ENCODE results near the gene MT1G. TPM values are rescaled to one million over a fixed set of nuclear protein-coding genes. Genes with fewer than 3 reads are reported as not detected.
"Not testable (repeated sequence)": the region's sequence is repeated elsewhere in the genome, so short reads cannot be mapped to it uniquely, and the experiment has no call there.

MT1G gene
- polyA plus RNA-seq (ENCODE audit: insufficient read length in 4 of 4): 100 to 1,000 TPM in 1 of 4 donors, 10 to 100 TPM in 3; 16.9 to 173 (median 36.0) TPM

DNA sequence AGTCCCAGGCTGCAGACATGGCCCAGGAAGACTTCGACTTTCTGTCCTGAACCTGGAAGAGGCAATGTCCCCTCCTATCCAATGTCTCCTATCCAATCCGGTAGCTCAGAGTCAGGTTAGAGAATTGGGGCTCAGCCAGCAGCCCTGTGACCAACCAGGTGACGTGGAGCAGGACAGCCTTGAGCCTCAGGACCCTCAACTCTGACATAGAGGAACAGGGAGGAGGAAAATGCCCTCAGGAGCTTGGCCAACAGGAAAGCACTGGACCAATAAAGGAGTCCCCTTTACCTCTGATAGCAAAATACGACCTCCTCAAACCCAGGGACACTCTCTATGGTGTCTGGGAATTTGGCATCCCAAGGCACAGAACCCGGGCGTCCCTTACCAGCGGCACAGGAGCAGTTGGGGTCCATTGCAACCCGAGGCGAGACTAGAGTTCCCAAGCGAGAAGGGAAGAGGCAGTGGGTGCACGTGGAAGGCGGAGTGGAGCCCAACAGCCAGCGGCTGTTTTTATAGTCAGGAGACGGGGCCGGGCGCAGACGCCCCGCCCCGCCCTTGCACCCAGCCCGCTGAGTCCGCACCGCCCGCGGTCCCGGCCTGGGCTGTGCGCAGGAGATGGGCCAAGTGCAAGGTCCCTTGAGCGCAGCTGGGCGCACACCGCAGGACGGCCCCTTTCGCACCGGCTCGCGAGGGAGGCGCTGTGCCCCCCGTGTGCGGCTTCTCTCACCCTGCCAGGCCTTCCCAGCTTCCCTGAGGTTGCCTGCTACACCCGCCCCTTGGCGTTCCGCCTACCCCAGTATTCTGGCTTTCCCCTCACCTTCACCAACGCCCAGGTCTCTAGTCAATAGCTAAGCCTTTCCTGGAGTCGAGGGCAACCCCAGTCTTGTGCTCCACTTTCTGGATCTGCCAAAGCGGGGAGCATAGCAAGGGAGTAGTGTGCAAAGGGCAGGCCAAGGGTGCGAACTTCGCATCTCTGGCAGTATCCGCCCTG, at the start of gene MT1G:
Gene MT1G (minus strand): TSS at position 485 of the 991 bp plus-strand sequence. CDS start 72 bp downstream, at position 413.
- DNase-seq (ENCODE audit: low read depth in 4 of 4, low spot score in 3 of 4): no peak

GRCh38 chr16:56717532-56717931, 49.7 kb upstream of the MT1G start:
- not testable (repeated sequence) for DNase-seq (ENCODE audit: low read depth in 4 of 4, low spot score in 3 of 4)

DNA sequence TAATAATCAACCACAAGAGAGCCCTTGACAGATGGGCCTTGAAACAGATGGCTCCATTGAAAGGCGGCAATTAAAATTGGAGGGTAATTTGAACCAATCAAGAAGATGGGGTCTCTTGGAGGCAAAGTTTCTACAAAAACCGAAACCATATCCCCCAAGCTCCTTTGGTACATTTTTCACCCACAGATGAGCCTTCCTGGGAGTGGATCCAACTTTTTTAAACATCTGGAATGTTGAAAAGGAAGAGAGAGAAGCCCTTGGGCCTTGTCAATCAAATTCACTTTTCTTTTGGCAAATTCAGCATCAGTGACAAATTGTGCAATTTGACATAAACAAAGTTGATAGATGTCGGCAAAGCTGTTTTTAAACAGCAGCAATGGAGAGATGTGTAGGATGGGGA, 48.9 kb upstream of the MT1G start:
- no peak for DNase-seq (ENCODE audit: low read depth in 4 of 4, low spot score in 3 of 4)

- no peak for DNase-seq (ENCODE audit: low read depth in 4 of 4, low spot score in 3 of 4)
Observed at GRCh38 chr16:56715126-56715525, 47.3 kb upstream of the MT1G start.

GRCh38 chr16:56713794-56714193, 45.9 kb upstream of the MT1G start:
- DNase-seq (ENCODE audit: low read depth in 4 of 4, low spot score in 3 of 4): no peak

- no peak for DNase-seq (ENCODE audit: low read depth in 4 of 4, low spot score in 3 of 4)
Observed at GRCh38 chr16:56711862-56712261, 44.0 kb upstream of the MT1G start.

DNA sequence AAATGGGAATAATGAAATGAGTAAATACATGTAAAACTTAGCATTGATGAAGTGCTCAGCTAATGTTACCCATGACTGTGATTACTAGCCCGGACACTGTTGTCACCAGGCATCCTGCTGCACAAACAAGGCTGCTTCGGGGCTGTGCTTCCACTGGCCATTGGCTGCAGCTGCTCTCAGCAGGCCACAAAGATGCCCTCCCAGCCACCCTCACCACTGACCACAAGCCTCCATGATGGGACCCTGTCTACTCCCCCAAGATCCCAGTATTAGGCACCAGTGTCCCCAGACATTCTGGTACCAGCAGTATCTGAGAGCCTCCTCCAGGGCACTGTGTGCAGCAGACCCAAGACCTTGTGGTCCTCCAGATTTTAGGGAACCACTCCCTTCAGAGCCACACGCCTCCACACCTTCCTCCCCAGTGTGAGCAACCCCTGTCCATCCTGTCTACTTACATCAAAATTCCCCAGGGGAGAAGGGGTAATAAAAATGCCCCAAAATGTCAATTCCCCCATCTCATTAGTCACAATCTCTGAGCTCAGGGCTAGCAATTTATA, 42.4 kb upstream of the MT1G start:
- DNase-seq (ENCODE audit: low read depth in 4 of 4, low spot score in 3 of 4): no peak

- DNase-seq (ENCODE audit: low read depth in 4 of 4, low spot score in 3 of 4): no peak
Observed at GRCh38 chr16:56709443-56710040, 41.7 kb upstream of the MT1G start.

DNA sequence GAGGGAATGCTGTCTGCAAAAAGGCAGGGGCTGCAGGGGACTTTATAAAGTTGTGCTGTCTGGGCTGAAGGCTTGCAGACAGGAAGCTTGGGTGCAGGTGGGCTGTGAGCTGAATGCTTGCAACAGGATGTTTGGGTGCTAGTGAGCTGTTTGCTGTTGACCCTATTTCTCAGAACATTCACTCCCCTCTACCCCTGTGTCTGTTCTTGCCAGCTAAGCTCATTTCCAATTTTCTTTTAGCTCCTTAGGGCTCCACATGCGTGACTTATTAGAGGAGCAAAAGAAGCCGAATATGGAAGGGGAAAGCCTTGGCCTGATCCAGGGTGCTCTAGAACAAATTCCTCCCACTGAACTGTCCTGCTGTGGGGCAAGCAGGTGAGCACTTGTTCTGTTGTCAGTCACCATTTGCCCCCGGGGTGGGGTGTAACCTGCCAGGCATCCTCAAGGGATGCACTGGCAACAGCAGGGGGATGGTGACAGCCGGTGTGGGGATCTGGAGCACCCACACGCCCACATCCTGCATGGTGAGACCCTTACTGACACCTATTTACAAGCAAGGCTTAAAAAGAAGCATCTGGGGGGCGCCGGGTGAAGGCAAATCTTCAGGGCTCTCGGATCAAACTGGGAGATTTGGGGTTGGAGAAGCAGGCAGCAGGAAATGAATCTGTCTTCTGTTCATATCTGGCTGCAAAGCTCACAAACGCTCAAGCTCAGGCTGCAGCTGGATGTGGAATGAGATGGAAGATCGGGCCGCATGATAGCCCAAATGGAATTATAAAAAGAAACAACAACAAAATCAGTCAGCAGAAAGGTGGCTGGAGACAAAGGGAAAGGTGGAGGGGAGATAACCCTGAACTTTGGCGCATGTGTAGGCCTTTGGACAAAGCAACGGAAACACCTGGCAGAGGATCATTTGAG, 40.9 kb upstream of the MT1G start:
- no peak for DNase-seq (ENCODE audit: low read depth in 4 of 4, low spot score in 3 of 4)

DNA sequence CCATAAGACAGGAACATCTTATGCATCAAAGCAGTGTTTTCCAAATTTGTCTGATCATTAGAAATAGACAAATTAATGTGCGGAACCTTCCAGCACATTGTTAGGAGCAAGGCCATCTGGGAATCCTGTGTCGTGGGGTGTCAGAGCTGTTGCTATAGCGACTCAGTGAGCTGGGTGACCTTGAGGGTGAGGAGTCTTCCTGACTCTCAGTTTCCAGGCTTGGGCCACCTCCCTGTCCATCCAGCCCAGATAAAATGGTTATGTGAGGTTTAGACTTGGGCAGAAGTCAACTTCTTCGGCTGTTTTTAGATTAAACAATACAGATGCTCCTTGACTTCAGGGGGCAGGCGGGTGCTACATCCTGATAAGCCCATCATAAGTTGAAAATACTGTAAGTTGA, 35.0 kb upstream of the MT1G start:
- no peak for DNase-seq (ENCODE audit: low read depth in 4 of 4, low spot score in 3 of 4)

DNA sequence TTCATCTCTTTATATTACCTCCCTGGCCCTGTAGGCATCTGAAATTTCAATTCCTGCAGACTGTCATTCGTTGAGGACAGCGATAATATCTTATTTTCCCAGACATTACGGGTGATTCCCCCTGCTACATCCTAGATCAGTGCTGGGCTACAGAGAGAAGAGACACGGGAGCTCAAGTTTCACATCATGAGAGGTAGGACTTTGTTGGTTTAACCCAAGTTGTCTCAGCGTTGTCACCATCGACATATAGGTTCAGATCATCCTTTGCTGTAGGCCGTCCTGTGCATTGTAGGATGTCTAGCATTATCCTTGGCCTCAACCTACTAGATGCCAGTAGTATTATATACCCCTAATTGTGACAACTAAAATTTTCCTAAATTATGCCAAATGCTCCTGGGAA, 33.7 kb upstream of the MT1G start:
- DNase-seq (ENCODE audit: low read depth in 4 of 4, low spot score in 3 of 4): no peak

DNA sequence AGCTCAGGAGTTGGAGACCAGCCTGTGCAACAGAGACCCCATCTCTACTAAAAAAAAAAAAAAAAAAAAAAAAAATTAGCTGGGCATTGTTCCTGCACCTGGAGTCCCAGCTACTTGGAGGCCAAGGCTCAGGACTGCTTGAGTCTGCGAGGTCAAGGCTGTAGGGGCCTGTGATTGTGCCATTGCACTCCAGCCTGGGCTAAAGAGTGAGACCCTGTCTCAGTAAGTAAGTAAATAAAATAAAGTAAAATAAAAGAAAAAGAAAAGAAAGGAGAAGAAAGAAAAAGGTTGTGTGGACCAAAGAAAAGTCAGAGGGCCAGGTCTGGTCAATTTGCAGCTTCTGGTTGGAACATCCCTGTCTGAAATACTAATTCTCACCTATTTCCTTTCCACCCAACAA, 32.8 kb upstream of the MT1G start:
- DNase-seq (ENCODE audit: low read depth in 4 of 4, low spot score in 3 of 4): no peak

DNA sequence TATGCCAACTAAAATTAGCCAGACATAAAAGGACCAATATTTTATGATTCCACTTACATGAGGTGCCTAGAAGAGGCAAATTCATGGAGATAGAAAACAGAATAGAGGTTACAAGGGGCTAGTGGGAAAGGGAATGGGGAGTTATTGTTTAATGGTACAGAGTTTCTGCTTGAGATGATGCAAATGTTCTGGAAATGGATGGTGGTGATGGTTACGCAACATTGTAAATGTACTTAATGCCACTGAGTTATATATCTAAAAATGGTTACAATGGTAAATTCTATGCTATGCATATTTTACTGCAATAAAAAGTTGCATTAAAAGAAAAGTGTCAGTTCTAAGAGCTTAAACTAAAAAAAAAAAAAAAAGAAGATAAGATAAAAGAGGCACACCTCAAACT, 32.3 kb upstream of the MT1G start:
- DNase-seq (ENCODE audit: low read depth in 4 of 4, low spot score in 3 of 4): no peak

DNA sequence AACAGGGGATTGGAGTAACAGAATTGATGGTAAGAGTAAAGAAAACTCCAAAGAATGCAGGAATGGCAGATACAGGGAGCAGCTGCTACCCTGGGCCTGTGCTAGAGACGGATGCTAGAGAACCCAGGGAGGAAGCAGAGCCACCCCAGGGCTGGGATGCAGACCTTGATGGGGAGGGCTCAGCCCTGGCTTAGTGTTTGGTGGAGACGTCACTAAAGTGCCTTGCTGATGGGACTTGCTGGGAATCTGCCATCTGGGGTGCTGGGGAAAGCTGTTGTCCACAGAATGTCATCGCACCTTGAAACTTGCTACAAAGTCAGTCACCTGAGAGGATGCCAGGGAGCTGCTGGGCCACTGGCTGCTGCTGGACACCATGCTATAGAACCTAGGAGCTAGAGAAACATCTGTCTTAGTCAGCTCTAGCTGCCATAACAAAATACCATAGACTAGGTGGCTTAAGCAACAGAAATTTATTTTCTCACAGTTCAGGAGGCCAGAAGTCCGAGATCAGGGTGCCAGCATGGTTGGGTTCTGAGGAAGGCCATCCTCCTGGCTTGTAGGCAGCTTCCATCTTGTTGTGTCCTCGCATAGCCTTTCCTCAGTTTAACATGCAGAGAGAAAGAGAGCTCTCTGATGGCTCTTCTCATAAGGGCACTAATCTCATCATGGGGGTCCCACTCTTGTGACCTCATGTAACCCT, 29.7 kb upstream of the MT1G start:
- DNase-seq (ENCODE audit: low read depth in 4 of 4, low spot score in 3 of 4): no peak

GRCh38 chr16:56695246-56695645, 27.4 kb upstream of the MT1G start:
- DNase-seq (ENCODE audit: low read depth in 4 of 4, low spot score in 3 of 4): no peak

- no peak for DNase-seq (ENCODE audit: low read depth in 4 of 4, low spot score in 3 of 4)
Observed at GRCh38 chr16:56691885-56692284, 24.0 kb upstream of the MT1G start.

GRCh38 chr16:56690420-56691122, 22.7 kb upstream of the MT1G start:
- no peak for DNase-seq (ENCODE audit: low read depth in 4 of 4, low spot score in 3 of 4)

GRCh38 chr16:56689171-56689570, 21.3 kb upstream of the MT1G start:
- DNase-seq (ENCODE audit: low read depth in 4 of 4, low spot score in 3 of 4): no peak

DNA sequence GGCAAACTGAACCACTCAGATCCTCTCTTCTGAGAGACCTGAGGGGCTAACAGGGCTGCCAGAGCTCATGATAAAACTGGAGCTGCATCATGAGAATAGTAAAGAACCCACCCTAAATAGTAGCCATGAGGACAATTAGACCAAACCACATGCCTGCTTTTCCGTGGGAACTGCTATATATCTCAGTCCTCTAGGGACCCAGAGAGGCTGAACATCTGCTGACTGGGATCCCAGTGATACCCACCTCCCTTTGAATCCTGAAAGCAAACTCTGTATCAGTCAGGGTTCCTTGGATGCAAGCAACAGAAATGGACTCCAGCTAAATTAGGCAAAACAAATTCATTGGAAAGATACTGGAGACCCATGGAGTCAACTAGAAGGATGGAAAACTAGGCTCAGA, 20.9 kb upstream of the MT1G start:
- no peak for DNase-seq (ENCODE audit: low read depth in 4 of 4, low spot score in 3 of 4)
